GM21619 (cell line): ENCODE data around the gene PDS5B.
"Not testable (repeated sequence)": the region's sequence is repeated elsewhere in the genome, so short reads cannot be mapped to it uniquely, and the experiment has no call there.

Experiments used
- ATAC-seq: cut with Tn5 transposase; IDR thresholded peaks from one replicate; pipeline ENCODE4 v1.9.1; 2021; ENCODE audit not compliant: unreplicated experiment

PDS5B gene

GRCh38 chr13:32781906-32782305, 195.7 kb downstream of the PDS5B start:
- no peak for ATAC-seq

- no peak for ATAC-seq
Observed at GRCh38 chr13:32783067-32783466, 196.8 kb downstream of the PDS5B start.

- no peak for ATAC-seq
Observed at GRCh38 chr13:32790731-32791130, 204.5 kb downstream of the PDS5B start.

GRCh38 chr13:32791545-32792172, 205.4 kb downstream of the PDS5B start:
- peak; percentile 83 for ATAC-seq

GRCh38 chr13:32796754-32797153, 210.5 kb downstream of the PDS5B start:
- no peak for ATAC-seq

- no peak for ATAC-seq
Observed at GRCh38 chr13:32802159-32802558, 215.9 kb downstream of the PDS5B start.

GRCh38 chr13:32804673-32805230, 218.5 kb downstream of the PDS5B start:
- ATAC-seq, result no peak

- peak; percentile 79 for ATAC-seq
Observed at GRCh38 chr13:32811297-32811800, 225.1 kb downstream of the PDS5B start.

- ATAC-seq, result no peak
Observed at GRCh38 chr13:32821149-32821688, 235.0 kb downstream of the PDS5B start.

- ATAC-seq, result no peak
Observed at GRCh38 chr13:32822771-32823170, 236.5 kb downstream of the PDS5B start.

- no peak for ATAC-seq
Observed at GRCh38 chr13:32823597-32823996, 237.3 kb downstream of the PDS5B start.

- no peak for ATAC-seq
Observed at GRCh38 chr13:32824061-32824460, 237.8 kb downstream of the PDS5B start.

- no peak for ATAC-seq
Observed at GRCh38 chr13:32824675-32825074, 238.4 kb downstream of the PDS5B start.

GRCh38 chr13:32825481-32825880, 239.2 kb downstream of the PDS5B start:
- ATAC-seq, result no peak

- ATAC-seq, result not testable (repeated sequence)
Observed at GRCh38 chr13:32826372-32826771, 240.1 kb downstream of the PDS5B start.
